NCI-H2029 treated with DMSO at 0.1 percent for 48 hours (cell line): ENCODE results near the gene AGAP1.
"Not testable (repeated sequence)": the region's sequence is repeated elsewhere in the genome, so short reads cannot be mapped to it uniquely, and the experiment has no call there.

Experiments
- DNase-seq: peaks from one replicate; lab custom pipeline; 2025; lab: John Stamatoyannopoulos, UW

Gene AGAP1

DNA sequence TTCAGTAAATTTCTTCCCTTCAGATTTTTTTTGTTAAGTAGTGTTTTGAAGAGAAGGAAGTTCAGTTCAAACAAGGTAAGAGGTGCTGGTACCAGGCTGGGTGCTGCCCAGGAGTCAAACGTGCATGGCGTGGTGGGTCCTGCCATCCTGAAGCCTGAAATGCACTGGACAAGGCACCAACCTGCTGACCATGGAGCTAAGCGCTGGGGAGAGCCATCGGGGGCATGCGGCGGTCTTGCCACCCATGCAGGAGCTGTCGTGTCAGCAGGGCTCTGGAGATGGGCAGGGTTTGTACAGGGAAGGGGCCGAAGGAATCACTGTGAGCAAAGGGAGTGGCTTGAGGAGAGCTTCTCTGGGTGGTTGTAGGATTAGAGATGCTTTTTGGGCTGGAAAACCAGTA, 547.8 kb downstream of the AGAP1 start:
- DNase-seq = no peak

DNA sequence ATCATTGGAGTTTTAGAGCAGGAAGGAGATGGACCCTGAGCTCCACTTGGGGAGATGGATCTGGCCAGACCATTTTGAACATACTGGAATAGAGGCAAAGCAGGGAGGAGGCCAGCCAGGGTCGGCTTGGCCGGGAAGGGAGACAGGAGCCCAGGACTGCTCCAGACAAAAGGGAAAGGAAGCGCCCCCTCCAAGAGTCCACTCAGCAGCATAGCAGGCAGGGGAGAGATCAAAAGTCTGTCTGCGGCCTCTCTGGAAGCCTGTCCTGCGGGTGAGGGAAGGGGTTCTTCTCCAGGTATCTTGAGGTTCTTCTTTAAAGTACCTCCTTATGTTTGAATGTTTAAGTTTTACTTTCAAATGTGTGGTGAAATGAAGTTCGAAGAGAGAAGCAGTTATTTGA, 548.2 kb downstream of the AGAP1 start:
- DNase-seq = no peak

DNA sequence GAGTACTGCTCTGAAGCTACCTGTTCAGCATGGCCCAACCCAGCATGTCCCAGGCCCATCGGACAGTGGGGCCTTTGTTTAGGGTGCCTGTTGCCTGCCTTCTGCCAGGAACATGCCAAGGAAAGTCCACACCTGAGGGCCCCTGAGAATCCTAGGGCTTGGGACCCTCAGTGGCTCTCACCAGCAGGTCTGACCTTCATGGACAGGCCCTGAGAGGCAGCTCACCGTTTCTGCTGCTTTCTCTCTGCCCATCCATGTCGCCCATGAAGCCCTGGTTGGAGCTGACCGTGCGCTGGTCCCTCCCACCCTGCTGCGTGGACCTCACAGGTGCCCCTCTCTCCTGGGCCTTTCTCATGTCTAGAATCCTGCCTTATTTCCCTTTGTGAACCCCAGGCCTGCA, 550.3 kb downstream of the AGAP1 start:
- DNase-seq = no peak

DNA sequence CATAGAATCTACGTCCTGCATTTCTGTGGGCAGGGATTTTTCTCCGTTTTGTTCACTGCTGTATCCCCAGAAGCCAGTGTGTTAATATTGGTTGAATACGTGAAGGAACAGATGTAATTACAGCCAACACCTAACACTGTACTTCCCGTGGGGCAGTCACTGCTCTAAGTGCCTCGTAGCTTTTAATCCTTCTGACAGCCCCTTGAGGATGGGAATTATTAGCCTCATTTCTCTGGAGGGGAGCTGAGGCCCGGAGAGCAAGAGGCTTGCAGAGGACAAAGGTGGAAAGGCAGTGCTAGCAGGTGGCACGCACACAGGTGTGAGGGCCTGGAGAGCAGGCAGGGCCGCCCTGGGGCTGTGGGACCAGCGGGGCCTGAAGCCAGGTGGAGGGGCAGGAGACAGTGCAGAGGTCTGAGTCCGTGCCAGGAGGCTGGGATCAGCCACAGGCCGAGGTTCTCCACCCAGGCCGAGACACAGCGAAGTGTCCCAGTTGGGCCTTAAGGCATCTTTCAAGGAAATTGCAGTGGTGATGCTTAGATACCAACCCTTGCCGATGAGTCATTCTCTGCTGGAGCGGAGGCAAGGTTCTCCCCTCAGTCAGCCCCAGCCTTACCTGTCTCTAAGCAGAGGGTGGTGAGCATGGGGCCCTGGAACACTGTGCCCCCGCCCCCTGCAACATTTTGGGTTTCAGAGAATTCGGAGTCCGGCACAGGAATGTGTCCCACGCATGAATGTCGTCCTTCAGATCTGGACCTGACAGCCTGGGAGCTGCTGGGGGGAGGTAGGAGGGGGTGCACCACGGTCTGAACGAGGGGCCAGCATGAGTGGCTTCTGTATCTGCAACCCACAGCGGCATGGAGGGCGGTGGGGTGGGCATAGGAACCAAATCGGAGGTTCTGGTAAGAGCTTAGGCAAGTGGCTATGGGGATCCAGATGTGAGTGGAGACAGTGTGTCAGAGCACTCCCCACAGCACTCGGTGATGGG, 551.7 kb downstream of the AGAP1 start:
- no peak for DNase-seq

DNA sequence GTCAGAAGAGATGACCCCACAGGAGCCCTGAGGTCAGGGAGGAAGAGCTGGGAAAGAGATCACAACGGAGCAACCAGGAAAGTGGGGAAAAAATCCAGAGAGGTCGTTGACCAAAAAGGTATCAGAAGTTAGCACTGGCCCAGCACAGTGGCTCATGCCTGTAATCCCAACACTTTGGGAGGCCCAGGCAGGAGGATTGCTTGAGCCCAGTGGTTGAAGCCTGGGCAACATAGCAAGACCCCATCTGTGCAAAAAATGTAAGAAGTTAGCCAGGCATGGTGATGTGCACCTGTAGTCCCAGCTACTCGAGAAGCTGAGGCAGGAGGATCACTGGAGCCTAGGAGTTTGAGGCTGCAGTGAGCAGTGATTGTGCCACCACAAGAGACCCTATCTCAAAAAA, 552.9 kb downstream of the AGAP1 start:
- DNase-seq = no peak

DNA sequence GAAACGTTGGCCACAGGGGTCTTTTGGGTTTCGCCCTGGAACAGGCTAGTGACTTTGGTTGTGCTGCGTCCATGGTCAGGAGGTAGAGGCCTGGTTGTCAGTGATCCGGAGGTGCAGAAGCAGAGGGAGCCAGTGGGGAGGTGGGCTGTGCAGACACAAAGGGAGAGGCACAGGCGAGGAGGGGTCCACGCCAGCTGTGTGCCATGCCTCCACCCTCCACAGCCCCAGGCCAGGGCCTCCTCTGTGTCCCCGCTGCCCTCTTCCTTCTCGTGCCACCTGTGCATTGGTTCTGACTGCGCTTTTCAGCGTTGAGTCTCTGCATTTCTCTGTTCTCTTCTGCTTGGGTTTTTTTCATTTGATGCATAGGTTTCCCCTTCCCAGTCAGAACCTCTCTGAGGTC, 553.3 kb downstream of the AGAP1 start:
- no peak for DNase-seq

DNA sequence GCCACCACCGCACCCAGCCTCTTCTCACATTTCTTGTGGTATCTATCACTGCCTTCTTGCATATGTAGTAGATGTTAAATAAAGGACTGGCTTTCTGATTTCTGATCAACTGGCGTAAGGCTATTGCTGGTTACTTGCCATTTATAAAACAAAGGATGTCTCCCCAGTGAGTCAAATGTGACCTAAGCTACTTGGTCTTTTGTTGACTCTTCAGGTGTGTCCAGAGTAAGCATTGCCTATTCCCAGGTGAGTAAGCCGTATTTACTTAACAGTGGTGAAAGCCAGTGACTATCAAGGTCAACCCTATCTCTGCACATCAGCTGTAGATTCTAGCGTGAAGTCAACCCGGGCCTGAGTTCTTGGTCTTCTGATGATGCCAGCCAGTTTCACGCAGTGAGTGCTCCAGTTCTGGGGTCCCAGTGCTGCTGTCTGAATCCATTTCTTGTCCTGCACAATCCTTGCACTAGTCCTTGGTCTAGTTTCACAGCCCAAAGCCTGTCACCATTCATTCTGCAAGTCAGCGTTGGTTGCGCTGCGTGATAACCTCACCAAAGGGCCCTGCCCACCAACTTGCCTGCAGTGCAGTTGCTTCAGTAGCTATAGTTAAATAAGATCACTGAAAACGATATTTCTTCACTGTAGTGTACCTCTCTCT, 554.2 kb downstream of the AGAP1 start:
- peak; percentile 4 for DNase-seq

DNA sequence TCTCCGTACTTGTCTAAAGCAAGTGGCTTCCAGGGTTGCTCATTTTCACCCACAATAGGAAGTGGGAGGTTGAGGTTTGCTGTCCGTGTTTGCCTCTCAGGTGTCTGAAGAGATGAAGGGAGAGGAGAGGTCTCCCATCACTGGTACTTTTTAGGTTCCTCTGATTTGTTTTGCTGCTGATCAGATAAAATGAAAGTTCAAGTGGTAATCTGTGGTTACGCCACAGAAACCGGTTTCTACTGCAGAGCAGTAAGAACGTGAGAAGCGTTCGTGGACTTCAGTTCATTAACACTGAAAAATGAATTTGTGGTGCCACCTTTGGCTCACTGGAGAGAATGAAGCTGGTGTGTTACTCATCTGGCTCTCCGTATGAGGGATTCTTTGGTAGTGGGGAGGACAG, 556.1 kb downstream of the AGAP1 start:
- DNase-seq = no peak

DNA sequence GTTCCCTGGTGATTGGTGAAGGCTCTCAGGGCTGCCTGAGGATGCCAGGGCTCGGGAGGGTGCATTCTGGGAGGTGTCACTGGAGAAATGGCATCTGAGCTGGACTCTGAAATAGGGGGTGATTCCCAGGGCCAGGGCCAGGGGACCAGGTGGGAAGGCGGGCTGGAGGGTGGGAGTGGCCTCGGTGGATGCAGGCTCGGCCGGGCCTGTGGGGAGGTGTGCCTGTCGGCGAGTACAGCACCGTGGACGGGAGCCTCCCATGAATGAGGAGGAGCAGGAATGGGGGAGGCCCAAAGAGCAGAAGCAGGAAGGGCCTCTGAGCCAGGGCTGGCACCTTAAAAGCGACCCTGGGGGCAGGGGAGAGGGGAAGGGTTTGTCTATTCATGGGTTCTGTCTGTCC, 557.5 kb downstream of the AGAP1 start:
- DNase-seq = no peak

DNA sequence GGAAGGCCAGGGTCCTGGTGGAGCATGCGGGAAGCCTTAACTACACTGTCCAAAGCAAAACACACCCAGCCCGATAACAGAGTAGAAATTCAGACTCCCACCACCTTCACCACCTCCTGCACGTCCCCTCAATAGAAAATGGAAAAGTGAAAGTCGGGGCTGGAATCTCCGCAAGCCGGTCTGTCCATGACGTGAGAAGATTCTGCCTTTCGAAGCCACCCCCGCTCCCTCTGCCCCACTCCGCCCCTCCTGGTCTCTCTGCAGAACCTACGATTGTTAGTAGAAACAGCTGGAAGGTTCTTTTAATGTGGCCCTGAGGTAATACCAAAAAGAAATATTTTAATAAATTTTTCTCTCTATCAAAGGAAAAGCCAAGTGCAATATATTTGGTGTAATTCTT, 558.0 kb downstream of the AGAP1 start:
- DNase-seq = no peak

DNA sequence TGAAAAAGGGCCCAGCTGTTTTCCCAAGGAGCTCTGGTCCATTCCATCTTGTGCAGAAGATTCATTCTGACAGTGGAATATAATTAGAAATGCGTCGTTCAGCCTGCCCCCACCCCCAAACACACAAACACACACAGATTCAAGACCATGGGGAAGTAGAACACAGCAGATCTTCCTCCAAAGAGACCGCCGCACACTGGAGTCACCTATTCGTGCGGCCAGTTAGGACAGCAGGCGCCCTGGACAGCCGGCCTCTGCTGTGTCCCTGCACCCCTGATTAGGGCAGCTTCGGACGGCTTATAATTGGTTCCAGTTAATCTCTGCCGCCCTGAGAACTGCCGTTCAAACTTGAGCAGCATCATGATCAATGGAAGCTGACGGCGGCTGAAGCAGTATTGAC, 558.4 kb downstream of the AGAP1 start:
- DNase-seq = no peak

DNA sequence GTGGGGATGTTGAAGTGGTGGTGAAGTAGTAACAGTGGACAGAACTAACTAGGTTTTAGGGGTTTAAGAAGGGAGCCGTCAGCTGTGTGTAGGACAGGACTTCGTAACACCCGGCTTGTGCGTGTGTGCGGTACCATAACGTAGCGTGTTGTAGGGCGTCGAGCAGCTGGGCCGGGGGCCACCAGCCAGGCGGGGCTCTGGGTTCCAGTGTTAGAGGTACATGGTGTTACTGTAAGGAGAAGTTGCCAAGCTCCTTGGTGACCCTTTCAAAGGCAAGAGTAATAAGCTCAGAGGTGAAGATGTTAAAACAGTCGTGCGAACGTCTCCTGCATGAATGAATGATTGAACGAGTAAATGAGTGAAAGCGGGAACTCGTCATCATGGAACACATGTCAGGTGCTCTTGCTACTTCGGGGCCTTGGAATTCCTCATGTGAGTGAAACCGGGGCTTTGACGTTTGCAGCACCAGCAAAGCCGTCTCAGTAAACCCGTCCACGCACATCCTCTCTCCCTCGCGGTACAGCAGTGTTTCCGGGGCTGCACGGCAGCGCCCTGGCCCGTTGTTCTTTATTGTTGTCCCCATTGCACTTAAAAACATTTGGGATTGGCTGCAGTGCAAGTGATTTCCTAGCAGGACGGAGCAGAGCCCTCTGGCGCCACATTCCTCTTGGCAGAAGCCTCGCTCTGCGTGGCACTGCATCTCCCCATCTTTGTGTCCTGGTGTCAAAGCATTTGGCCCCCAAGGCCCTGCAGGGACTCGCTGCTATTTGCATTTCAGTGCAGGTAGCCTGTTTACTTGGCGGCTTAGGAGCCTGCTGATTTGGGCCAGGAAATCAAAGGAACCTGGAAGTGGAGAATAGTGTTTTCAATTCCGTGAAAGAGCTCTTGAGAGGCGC, 559.3 kb downstream of the AGAP1 start:
- DNase-seq = no peak

DNA sequence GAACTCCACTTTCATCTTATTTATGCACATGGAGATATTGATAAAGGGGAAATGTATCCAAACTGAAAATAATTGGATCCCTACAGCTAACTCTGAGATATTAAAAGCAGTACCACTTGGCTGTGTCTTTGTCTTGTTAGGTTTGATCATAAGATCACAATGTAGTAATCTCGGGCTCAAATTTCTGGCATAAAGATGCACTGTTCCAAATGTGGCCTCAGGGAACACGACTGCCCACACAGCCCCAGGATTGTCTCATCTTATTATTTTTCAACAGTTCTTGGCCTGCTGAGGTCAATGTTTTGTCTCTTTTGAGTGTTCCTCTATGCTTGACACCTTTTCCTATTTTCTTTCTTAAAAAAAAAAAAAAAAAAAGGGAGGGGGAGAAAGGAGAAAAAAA, 560.3 kb downstream of the AGAP1 start:
- no peak for DNase-seq

DNA sequence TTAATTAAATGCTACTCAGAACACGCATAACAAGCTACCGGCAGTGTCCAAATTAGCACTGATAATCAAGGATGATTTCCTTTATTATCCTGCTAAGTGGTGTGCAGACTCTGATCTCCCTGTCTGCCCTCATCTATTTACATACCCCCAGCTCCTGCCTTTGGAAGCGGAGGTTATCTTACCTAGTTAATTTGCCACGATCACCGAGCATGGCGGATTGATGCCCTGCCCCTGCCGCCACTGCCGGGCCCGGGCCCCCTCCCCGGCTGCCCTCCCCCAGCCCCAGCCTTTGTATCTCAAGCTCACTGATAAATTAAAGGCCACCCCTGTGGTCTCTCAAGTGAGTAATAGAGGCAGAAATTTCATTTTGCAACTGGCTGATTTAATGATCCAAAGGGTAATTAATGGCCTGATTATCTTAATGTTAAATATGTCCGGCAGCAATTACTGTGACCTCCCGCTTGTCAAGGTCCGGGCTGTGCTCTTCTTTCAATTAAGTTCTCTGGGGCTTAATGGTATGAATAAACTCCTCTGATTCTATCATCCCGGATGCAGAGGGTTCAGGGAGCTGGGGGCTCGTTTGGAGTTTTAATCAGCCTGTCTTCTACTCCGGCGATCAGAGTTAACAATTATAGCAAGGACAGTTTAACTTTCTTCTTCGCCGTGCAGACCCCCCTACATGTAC, 560.9 kb downstream of the AGAP1 start:
- no peak for DNase-seq

DNA sequence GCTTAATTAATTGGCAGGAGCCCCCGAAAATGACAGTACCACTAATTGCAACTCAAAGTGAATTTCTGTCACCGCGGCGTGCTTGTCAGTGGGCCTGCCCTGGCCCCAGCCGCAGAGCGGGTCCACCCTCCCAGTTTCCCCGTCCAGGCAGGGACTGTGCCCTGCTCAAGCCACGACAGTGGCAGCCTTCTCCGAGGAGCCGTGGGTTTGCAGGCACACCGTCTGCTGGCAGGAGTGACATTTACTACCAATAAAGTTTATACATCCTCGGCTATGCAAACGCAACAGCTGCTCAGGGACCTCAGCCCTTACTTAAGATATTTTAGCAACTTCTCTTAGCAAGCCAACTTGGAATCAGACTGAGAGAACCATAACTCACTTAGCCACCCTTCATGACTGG, 561.6 kb downstream of the AGAP1 start:
- no peak for DNase-seq

DNA sequence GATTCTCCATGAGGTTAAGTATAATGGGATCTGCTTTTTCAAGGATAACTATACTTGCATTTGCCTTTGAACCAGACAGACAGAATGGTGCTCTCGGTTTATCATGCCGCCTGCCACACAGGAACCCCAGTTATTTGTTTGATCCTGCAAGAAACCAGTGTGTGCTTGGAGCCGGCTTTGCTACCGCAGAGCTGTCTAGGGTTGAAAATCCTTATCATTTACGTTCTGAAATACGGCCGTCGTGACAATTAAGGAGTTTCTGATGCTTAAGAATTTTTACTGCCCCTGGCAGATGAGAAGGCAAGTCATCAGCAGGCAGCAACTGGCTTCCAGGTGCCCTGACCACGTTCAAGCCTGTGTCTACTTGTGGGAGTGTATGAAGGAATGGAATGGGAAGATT, 562.3 kb downstream of the AGAP1 start:
- DNase-seq = no peak

DNA sequence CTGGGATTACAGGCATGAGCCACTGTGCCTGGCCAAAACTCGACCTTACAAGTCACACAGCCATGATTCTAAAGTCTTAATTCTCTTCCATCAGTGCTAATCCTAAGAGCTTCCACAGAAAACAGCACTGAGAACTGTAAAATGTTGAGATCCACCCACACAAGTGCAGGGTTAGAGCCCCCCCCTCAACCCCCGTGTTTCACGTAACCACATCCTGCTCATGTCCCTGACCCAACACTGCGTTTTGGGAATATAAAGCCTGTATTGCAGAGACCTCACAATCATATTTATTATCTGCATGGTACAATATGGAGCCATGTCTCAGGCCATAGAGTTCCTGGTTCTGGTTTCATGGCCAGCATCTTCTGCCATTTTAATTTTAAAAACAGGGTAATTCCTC, 563.5 kb downstream of the AGAP1 start:
- no peak for DNase-seq

DNA sequence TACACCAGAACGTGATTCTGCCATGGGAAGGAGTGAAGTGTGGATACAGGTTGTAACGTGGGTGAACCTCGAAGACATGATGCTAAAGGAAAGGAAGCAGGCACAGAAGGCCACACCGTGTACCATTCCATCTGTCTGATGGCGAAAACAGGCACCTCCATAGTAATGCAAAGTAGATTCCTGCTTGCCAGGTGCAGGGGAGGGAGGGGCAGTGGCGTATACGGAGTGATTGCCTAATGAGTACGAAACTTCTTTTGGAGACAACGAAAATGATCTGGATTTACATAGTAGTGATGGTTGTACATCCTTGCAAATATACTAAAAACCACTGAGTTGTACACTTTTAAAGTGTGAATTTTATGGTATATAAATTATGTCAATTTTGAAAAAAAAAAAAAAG, 567.7 kb downstream of the AGAP1 start:
- DNase-seq = no peak

DNA sequence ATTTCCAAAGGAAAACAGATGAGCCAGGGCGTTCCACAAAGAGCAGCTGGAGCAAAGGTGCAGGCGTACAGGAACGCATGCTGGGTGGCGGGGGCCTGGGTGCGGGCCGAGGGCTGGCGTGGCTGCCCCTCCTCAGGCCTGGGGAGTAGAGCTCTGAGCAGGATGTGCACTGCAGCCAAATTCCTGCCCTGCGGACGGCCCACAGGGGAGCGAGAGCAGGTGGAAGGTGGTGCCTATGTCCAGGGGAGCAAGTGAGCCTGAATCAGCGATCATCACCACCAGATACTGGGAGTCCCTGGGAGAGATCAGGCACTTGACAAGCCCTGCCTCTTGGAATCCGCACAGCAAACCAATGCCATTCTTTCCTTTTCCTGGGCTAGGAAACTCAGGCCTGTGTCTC, 568.1 kb downstream of the AGAP1 start:
- no peak for DNase-seq

DNA sequence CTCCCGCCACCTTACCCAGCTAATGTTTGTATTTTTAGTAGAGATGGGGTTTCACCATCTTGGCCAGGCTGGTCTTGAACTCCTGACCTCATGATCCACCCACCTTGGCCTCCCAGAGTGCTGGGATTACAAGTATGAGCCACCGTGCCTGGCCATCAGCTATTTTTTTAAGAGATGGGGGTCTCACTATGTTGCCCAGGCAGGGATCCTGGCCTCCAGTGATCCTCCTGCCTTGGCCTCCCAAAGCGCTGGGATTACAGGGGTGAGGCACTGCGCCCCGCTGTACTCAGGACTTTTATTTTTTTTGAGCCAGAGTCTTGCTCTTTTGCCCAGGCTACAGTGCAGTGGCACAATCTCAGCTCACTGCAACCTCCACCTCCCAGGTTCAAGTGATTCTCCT, 569.0 kb downstream of the AGAP1 start:
- not testable (repeated sequence) for DNase-seq

DNA sequence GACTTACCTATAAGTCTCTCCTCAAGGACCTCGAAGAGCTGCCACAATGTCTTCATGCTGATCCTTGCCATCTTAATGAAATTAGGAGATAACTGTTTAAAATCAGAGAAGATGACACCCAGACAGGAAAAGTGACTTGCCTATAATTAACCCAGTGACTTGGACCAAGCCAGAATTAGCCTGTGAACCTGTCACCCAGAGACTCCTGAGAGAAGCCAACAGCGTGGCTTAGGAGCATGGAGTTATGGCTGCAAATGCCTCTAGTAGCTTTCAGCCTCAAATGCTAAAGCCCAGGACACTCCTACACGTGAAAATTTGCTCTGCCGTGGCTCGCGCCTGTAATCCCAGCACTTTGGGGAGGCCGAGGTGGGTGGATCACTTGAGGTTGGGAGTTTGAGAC, 570.2 kb downstream of the AGAP1 start:
- DNase-seq = no peak
